Body of pancreas (tissue), 4 donors: ENCODE results near the gene CCSER1.

Source experiments
- POLR2A ChIP-seq, 3 donors: fragments of 450-650 bp; IDR thresholded peaks; one replicate each; pipeline ENCODE4 v1.6.1; 2016; ENCODE audit warnings: antibody characterized with exemption in 3 of 3, mild to moderate bottlenecking in 2 of 3
- TF ChIP-seq, protein P1 (sequence below), 7 experiments: fragments of 450-650 bp in 4 of 7; fragments of 200-600 bp in 3 of 7; sonication (generic) in 3 of 7; IDR thresholded peaks; one replicate each; pipeline ENCODE4 v1.5.1; 2016 to 2019; ENCODE audit warnings: antibody characterized with exemption in 7 of 7

DNA sequence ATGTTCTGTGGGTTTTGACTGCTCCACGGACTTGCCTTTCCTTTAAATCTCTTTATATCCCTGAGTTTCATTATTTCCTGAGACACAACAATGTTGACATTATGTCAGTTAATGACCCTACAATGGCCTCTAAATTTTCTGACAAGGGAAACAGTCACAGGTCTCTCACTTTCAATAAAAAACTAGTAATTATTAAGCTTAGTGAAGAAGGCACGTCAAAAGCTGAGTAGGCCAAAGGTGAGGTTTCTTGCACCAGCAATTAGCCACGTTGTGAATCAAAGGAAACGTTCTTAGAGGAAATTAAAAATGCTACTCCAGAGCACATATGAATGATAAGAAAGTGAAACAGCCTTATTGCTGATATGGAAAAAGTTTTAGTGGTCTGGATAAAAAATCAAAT, 1246.4 kb downstream of the CCSER1 start:
- TF ChIP-seq, protein P1, sequence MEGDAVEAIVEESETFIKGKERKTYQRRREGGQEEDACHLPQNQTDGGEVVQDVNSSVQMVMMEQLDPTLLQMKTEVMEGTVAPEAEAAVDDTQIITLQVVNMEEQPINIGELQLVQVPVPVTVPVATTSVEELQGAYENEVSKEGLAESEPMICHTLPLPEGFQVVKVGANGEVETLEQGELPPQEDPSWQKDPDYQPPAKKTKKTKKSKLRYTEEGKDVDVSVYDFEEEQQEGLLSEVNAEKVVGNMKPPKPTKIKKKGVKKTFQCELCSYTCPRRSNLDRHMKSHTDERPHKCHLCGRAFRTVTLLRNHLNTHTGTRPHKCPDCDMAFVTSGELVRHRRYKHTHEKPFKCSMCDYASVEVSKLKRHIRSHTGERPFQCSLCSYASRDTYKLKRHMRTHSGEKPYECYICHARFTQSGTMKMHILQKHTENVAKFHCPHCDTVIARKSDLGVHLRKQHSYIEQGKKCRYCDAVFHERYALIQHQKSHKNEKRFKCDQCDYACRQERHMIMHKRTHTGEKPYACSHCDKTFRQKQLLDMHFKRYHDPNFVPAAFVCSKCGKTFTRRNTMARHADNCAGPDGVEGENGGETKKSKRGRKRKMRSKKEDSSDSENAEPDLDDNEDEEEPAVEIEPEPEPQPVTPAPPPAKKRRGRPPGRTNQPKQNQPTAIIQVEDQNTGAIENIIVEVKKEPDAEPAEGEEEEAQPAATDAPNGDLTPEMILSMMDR (IDR thresholded peaks at IDR 0.05): no peak
- no peak for TF ChIP-seq POLR2A (IDR thresholded peaks at IDR 0.05)
